ENCODE data around the gene SLC25A13. TPM values are rescaled to one million over a fixed set of nuclear protein-coding genes. Genes with fewer than 3 reads are reported as not detected.

SLC25A13 gene
- total RNA-seq, 1 experiment from 2014 or later = 102 TPM

DNA sequence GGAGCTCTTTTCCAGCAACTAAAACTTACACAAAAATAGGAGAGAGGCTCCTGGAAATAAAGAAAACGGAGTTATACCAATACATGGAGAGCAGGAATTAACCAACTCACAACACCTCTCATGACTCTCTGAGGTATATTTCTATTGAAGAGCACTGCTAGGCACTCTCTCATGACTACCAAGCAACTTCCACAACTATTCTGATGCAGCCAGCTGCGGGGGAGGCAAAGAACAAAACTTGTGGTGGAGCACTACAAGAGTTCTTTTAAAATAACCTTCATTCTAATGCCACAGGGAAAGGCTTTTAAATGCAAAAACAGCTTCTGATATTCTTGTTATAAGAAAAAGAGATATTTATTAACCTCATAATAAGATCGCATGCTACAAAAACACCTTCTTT, 140.7 kb downstream of the SLC25A13 start:
- intact Hi-C loops (cut with micrococcal nuclease; ENCODE audit: unreplicated experiment) = no loop called here
- CTCF ChIA-PET = no interaction called here
- Mint-ChIP-seq H3K27me3 (ENCODE audit: insufficient read depth, unreplicated experiment) (no peaks in the 10 kb centered on the region), H3K27ac (ENCODE audit: unreplicated experiment) (no peak overlapping the region), H3K4me3 (ENCODE audit: unreplicated experiment) (no peak overlapping the region), H3K36me3 (ENCODE audit: insufficient read depth, unreplicated experiment) (peaks cover 55% of the 10 kb centered on the region), H3K9me3 (ENCODE audit: unreplicated experiment) (no peaks in the 10 kb centered on the region), H3K4me1 (ENCODE audit: low read depth, unreplicated experiment) (peaks cover 25% of the 10 kb centered on the region)
- H3K36me3 ChIP-seq (ENCODE audit: control insufficient read depth, insufficient read depth, low read length) = no peaks in the 10 kb centered on the region
- DNase-seq = no peak
- no peaks in the 10 kb centered on the region for H3K27me3 ChIP-seq (replicated peaks; ENCODE audit: control insufficient read depth, insufficient read depth, low read length)
- TF ChIP-seq, protein P1, sequence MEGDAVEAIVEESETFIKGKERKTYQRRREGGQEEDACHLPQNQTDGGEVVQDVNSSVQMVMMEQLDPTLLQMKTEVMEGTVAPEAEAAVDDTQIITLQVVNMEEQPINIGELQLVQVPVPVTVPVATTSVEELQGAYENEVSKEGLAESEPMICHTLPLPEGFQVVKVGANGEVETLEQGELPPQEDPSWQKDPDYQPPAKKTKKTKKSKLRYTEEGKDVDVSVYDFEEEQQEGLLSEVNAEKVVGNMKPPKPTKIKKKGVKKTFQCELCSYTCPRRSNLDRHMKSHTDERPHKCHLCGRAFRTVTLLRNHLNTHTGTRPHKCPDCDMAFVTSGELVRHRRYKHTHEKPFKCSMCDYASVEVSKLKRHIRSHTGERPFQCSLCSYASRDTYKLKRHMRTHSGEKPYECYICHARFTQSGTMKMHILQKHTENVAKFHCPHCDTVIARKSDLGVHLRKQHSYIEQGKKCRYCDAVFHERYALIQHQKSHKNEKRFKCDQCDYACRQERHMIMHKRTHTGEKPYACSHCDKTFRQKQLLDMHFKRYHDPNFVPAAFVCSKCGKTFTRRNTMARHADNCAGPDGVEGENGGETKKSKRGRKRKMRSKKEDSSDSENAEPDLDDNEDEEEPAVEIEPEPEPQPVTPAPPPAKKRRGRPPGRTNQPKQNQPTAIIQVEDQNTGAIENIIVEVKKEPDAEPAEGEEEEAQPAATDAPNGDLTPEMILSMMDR (IDR thresholded peaks at IDR 0.05; ENCODE audit: insufficient read depth in 1 of 2, low read depth in 1 of 2, low read length in 1 of 2, severe bottlenecking in 1 of 2, unreplicated experiment in 1 of 2) = no peak
- POLR2A ChIA-PET = no interaction called here
- no peak overlapping the region for H3K4me3 ChIP-seq (ENCODE audit: low read depth, low read length)
- peaks cover 41% of the 10 kb centered on the region for H3K4me1 ChIP-seq
- no peaks in the 10 kb centered on the region for H3K9me3 ChIP-seq
- BruUV-seq (replicated peaks) = no TSS peak

DNA sequence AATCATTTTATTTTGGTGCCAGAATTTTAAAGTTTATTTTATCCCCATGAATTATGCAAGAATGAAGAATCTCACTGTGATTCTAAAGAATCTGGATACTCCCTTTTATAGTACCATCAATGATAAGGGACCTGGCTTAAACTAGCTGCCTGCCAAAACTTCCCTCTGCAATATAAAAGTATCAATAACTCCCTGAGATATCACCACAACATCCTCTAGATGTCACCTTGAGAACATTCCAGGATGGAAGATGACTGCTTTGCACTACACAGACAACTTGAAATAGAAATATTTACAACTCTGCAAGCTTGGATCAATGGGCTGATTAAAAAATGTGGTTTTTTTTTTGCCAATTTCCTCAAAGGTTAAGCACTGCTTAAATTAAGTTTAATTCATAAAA, 142.1 kb downstream of the SLC25A13 start:
- H3K4me1 ChIP-seq = peaks cover 54% of the 10 kb centered on the region
- no peaks in the 10 kb centered on the region for H3K27me3 Mint-ChIP-seq (ENCODE audit: insufficient read depth, unreplicated experiment)
- H3K4me3 Mint-ChIP-seq (ENCODE audit: unreplicated experiment) = no peak overlapping the region

DNA sequence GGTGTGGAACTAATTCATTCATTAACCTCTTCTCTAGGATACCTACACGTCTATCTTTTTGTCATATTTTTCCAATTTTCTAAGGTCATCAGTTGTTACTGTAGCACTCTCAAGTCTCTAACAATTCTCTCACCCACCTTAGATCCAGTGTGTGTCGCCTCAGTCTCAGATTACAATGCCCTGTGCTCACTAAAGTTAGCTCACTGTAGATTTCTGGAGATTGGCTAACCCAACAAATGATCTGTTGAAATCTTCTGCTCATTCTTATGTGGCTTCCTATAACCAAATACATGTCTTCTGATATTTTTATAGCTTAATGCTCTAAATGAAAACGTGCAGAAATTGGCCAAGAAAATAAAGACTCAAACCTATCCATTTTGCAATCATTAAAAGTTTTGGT, 142.6 kb downstream of the SLC25A13 start:
- intact Hi-C loops (cut with micrococcal nuclease; ENCODE audit: unreplicated experiment) = loop anchor here (5.0 kb wide), 1 partner anchor 102 kb away; no protein-coding TSS in a partner anchor
- peaks cover 55% of the 10 kb centered on the region for H3K4me1 ChIP-seq
- peaks cover 47% of the 10 kb centered on the region for H3K36me3 Mint-ChIP-seq (ENCODE audit: insufficient read depth, unreplicated experiment)
- peaks cover 44% of the 10 kb centered on the region for H3K4me1 Mint-ChIP-seq (ENCODE audit: low read depth, unreplicated experiment)
- no peak overlapping the region for H3K4me3 ChIP-seq (ENCODE audit: low read depth, low read length)
- TF ChIP-seq, protein P1 (IDR thresholded peaks at IDR 0.05; ENCODE audit: insufficient read depth in 1 of 2, low read depth in 1 of 2, low read length in 1 of 2, severe bottlenecking in 1 of 2, unreplicated experiment in 1 of 2) = no peak
- no peaks in the 10 kb centered on the region for H3K9me3 Mint-ChIP-seq (ENCODE audit: unreplicated experiment)
- no peak overlapping the region for H3K4me3 Mint-ChIP-seq (ENCODE audit: unreplicated experiment)
- no peak for DNase-seq
- ChIA-PET CTCF (no interaction called here), POLR2A (interaction anchor here (0.9 kb wide), 1 partner anchor 10 kb away, joined by 6 read pairs; no protein-coding TSS in a partner anchor)
- H3K27me3 ChIP-seq (replicated peaks; ENCODE audit: control insufficient read depth, insufficient read depth, low read length) = no peaks in the 10 kb centered on the region
- no peaks in the 10 kb centered on the region for H3K9me3 ChIP-seq
- H3K27ac Mint-ChIP-seq (ENCODE audit: unreplicated experiment) = peak overlapping the region; percentile 8
- no TSS peak for BruUV-seq (replicated peaks)
- no peaks in the 10 kb centered on the region for H3K27me3 Mint-ChIP-seq (ENCODE audit: insufficient read depth, unreplicated experiment)
- H3K36me3 ChIP-seq (ENCODE audit: control insufficient read depth, insufficient read depth, low read length) = no peaks in the 10 kb centered on the region

More for the DNA sequence above, 142.1 kb downstream of the SLC25A13 start:
- no peaks in the 10 kb centered on the region for H3K9me3 Mint-ChIP-seq (ENCODE audit: unreplicated experiment)
- ChIA-PET CTCF (no interaction called here), POLR2A (interaction anchor here (0.9 kb wide), 1 partner anchor 10 kb away, joined by 6 read pairs; no protein-coding TSS in a partner anchor)
- no peak overlapping the region for H3K4me3 ChIP-seq (ENCODE audit: low read depth, low read length)
- no TSS peak for BruUV-seq (replicated peaks)
- DNase-seq = no peak
- H3K36me3 Mint-ChIP-seq (ENCODE audit: insufficient read depth, unreplicated experiment) = peaks cover 47% of the 10 kb centered on the region
- H3K36me3 ChIP-seq (ENCODE audit: control insufficient read depth, insufficient read depth, low read length) = no peaks in the 10 kb centered on the region
- TF ChIP-seq, protein P1 (IDR thresholded peaks at IDR 0.05; ENCODE audit: insufficient read depth in 1 of 2, low read depth in 1 of 2, low read length in 1 of 2, severe bottlenecking in 1 of 2, unreplicated experiment in 1 of 2) = no peak
- H3K27me3 ChIP-seq (replicated peaks; ENCODE audit: control insufficient read depth, insufficient read depth, low read length) = no peaks in the 10 kb centered on the region
- H3K27ac Mint-ChIP-seq (ENCODE audit: unreplicated experiment) = no peak overlapping the region
- H3K9me3 ChIP-seq = no peaks in the 10 kb centered on the region
- intact Hi-C loops (cut with micrococcal nuclease; ENCODE audit: unreplicated experiment) = loop anchor here (5.0 kb wide), 1 partner anchor 103 kb away; no protein-coding TSS in a partner anchor
- H3K4me1 Mint-ChIP-seq (ENCODE audit: low read depth, unreplicated experiment) = peaks cover 39% of the 10 kb centered on the region

Measured in Caco-2 (cell line).